GM13977 (cell line): ENCODE results near the gene KIAA1671.
"Not testable (repeated sequence)": the region's sequence is repeated elsewhere in the genome, so short reads cannot be mapped to it uniquely, and the experiment has no call there.

Experiments used
- DNase-seq: peaks from one replicate; pipeline ENCODE4 v3.0.0; 2012; ENCODE audit warnings: low spot score
- CTCF ChIP-seq: IDR thresholded peaks from 2 replicates; pipeline ENCODE4 v1.5.1; 2012; ENCODE audit warnings: mild to moderate bottlenecking, control low read depth; ENCODE audit not compliant: insufficient read depth; ENCODE audit errors: extremely low read depth, missing control alignments
- in situ Hi-C: fragments of 300-500 bp; cut with MboI; formaldehyde crosslinking; loops from one replicate; pipeline ENCODE4 v1.12.0; 2022; ENCODE audit warnings: low sequenced_read_pairs, low pct_unique_long_range_greater_than_20kb, mixed read lengths, inconsistent platforms; ENCODE audit not compliant: unreplicated experiment

KIAA1671 gene

GRCh38 chr22:25176799-25177198, 224.3 kb downstream of the KIAA1671 start:
- no peak for DNase-seq
- in situ Hi-C loops = no loop called here
- TF ChIP-seq CTCF = no peak

- TF ChIP-seq CTCF = no peak
- in situ Hi-C loops = no loop called here
- no peak for DNase-seq
Observed at GRCh38 chr22:25177226-25177625, 224.7 kb downstream of the KIAA1671 start.

- no peak for TF ChIP-seq CTCF
- in situ Hi-C loops = no loop called here
- DNase-seq = no peak
Observed at GRCh38 chr22:25177895-25178294, 225.4 kb downstream of the KIAA1671 start.

- in situ Hi-C loops, DNase-seq: not testable (repeated sequence)
Observed at GRCh38 chr22:25178348-25178747, 225.8 kb downstream of the KIAA1671 start.

DNA sequence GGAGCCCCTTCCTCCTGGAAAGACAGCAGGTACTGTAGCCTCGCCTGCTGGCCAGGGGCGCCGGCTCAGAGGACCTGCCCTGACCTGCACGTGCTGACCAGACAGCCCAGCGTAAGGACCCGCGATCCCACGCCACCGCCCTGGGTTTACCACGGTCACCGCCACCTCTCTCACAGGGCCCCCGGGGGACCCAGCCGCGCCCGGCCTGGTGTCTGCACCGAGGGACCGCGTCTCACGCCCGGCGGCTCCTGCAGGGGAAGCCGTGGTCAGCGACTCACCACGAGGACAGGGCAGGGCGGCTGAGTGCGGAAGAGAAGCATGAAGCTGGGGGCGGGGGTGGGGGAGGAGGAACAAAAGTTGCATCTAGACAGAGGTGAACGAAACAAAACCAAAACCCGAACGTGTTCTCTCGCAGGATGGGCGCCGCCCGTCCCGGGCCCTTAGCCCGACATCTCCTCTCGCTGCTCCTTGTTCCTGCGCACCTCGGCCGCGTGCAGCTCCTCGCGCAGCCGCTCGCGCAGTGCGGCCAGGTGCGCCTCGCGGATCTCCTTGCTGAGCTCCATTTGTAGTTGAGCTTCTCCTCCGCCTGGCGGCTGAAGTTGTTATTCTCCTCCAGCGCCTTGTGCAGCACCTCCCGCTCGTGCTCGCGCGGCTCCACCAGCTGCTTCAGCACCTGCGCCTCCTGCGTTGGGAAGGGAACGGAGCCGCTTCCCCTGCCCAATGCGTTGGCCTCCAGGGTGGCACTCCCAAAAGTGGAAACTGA, 226.5 kb downstream of the KIAA1671 start:
- in situ Hi-C loops = not testable (repeated sequence)

DNA sequence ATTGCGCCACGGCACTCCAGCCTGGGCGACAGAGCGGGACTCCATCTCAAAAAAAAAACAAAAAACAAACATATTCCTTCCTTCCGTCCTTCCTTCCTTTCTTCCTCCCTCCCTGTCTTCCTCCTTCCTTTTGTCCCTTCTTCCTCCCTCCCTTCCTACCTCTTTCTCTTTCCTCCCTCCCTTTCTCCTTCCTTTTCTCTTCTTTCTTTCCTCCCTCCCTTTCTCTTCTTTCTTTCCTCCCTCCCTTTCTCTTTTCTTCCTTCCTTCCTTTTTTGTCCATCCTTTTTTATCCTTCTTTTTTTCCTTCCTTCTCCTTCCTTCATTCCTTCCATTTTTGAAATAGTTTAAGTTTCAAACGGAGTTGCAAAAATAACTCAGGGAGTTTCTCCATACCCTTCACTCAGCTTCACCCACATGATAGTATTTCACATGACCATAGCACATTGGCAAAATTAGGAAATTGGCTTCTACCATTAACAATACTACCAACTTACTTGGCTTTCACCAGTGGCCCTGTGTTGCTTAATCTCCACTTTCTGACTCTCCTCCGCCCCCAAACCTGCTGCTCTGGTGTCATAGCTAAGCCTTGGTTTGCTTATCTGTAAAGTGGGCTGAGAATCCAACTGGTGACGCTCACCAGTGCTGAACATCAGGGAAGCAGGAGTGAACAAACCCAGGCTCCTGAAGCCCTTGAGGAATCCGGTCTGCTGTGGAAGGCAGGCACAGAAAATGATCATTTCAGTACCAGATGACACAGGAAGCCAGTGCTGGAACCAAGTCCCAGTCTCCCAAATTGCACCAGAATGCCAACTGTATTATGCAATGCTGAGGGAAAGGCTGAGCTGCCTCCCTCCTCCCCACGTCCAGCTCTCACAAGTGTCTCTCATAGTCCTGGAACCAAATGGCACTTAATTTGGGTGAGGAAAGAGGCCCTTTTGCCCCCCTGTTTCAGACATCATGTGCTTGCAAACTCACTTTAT, 229.9 kb downstream of the KIAA1671 start:
- DNase-seq = no peak
- in situ Hi-C loops = no loop called here
- TF ChIP-seq CTCF = no peak

More for the DNA sequence above, 226.5 kb downstream of the KIAA1671 start:
- DNase-seq = not testable (repeated sequence)

DNA sequence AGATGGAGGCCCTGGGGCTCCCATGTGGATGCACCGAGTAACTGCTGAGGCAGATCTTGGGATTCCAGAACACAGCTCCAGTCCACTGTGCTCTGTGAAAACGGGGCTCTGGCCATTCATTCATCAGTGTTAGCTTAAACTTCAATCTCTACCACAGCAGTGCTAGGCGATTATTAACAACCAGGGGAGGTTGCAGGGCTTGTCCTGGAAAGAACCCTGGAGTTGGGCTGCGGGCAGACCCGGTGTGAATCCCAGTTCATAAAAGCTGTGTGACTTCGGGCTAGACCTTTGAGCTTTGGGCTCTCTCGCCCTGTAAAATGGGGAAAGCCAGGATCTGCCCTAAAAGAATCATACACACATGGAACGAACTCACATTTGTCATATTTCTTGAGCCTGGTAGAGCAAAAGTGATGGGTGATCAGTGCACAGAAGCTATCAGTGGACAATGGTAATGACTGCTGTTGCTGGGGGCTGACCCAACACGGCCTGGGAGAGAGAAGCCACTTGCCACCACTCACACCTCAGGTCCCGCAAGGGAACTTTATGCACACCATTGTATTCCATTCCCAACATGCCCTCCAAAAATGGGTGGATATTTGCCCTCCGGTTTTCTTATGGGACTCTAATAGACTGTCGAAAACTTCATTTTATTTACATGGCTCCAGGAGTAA, 231.6 kb downstream of the KIAA1671 start:
- no peak for TF ChIP-seq CTCF
- in situ Hi-C loops = no loop called here
- DNase-seq = no peak
